NCI-H146 (cell line): ENCODE data around the gene TBC1D4.

Experiments
- DNase-seq: peaks from one replicate; lab custom pipeline; 2025; lab: John Stamatoyannopoulos, UW

TBC1D4 gene

GRCh38 chr13:75384879-75385707, 96.9 kb downstream of the TBC1D4 start:
- DNase-seq: peak; percentile 97

DNA sequence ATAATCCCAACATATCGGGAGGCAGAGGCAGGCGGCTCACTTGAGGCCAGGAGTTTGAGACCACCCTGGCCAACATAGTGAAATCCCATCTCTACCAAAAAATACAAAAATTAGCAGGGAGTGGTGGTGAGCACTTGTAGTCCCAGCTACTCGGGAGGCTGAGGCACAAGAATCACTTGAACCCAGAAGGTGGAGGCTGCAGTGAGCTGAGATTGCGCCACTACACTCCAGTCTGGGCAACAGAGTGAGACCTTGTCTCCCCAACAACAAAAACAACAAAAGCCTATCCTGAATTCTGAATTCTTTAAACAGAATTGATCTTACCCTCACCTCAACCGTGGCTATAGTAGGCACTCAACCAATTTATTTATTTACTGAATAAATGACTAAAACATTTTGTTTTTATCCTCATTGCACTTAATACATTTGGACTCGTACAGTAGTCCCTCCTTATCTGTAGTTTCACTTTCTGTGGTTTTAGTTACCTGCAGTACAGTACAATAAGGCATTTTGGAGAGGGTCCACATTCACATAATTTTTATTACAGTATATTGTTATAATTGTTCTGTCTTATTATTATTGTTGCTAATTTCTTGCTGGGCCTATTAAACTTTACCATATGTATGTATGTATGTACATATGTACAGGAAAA, 98.8 kb downstream of the TBC1D4 start:
- DNase-seq: no peak

- DNase-seq: no peak
These were observed 103.7 kb downstream of the TBC1D4 start for GRCh38 chr13:75378301-75378700.

DNA sequence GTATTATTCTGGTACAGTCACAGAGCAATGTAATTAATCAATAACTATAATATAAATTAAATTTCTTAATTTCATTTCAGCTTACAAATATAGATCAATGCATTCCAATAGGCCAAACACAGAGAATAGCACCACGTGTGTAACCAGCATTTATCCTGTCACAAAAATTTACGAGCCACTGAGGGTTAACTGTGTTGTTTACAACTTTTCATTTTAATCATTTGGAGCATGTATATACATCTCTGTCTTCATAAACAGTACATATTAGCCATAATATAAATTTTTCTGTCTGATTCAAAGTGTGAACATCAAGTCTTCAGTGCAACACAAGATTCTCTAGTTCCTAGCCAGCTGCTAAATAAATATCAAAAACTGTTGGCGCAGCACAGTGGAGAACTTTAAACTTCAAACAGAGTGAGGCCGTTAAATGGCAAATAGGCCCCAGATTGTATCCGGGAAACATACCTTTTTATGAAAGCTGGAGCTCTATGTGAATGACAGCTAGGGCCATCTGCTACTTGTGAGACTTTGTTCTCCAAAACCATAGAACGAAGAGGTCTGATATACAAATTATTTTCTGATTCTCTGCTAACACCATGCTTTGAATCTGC, 105.1 kb downstream of the TBC1D4 start:
- no peak for DNase-seq

- DNase-seq: no peak
These were observed 106.6 kb downstream of the TBC1D4 start for GRCh38 chr13:75375329-75375728.

DNA sequence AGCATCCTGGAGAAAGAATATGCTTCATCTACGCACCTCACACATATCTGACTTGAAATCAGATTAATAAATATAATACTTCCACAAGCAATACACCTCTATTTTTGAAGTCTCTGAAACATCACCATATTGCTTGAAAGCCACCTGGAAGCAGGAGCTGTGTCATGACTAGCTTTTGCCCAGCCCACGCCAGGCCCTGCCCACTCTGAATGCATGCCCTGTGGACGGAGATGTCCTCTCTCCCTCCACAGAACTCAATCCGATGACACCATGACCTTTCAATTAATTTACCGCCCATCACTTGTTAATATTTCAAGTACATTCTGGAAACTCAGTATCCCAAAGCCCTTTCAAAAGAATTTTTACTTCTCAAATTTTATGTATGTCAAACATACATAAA, 108.0 kb downstream of the TBC1D4 start:
- no peak for DNase-seq

DNA sequence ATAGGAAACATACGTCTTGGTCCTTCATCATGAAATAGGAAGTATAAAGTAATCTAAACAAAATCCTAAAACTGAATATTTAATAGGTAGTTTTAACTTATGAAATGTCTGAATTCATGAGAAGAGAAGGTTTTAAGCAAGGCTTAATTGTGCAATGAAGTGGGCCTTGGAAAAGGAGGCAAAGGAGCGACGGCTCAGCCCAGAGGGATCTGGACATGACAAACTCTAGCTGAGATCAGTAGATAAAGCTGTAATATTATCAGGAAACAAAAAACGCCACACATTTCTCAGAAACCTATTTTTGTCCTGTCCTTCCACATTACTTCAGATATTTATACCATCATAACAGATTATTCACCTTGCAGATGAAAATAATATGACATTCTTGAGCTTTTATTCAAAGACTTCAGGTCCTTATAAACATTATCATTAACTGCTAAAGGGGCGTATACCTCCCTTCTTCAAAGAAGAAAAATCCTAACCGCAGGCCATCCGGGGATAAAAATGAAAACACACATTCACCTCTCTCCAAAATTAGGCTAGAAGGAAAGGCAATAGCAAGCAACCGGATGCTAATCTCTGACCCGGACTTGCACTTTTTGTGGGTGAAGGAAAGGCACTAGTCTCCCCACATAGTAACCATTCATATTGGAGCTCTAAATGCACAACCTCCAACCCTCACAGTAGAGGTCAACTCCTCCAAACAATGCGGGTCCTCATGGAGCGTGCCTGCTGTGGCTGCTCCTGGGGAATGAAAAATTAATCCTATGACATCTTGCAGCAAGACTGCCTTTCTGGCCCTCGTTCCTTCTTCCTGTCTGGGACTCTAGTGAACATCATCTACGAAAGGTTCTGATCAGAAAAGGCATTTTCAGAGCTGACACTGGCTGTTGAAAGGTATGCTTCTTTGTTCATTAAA, 108.8 kb downstream of the TBC1D4 start:
- no peak for DNase-seq

DNA sequence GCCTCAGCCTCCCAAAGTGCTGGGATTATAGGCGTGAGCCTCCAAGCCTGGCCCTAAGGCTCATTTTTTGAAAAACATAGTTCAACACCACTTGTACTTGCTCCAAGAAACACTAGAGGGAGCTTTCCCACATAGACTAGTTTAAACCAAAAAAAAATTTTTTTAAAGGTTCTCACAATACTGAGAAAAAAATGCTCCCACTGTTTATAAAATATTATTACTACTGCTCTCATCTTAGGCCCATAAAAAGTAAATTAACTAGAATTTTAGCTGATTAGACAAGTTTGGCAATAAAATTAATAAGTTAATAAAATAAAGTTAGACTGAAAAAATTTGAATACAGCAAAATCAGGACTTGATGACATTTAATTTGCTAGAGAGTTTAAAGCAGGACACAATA, 109.5 kb downstream of the TBC1D4 start:
- DNase-seq: peak; percentile 49

- no peak for DNase-seq
These were observed 110.8 kb downstream of the TBC1D4 start for GRCh38 chr13:75371203-75371602.

GRCh38 chr13:75370774-75371173, 111.2 kb downstream of the TBC1D4 start:
- DNase-seq: no peak

- no peak for DNase-seq
These were observed 112.0 kb downstream of the TBC1D4 start for GRCh38 chr13:75369981-75370380.

- no peak for DNase-seq
These were observed 113.8 kb downstream of the TBC1D4 start for GRCh38 chr13:75368167-75368566.

- no peak for DNase-seq
These were observed 115.3 kb downstream of the TBC1D4 start for GRCh38 chr13:75366380-75367280.

- no peak for DNase-seq
These were observed 116.2 kb downstream of the TBC1D4 start for GRCh38 chr13:75365724-75366173.

GRCh38 chr13:75364131-75364713, 117.7 kb downstream of the TBC1D4 start:
- DNase-seq: no peak

GRCh38 chr13:75363371-75363770, 118.6 kb downstream of the TBC1D4 start:
- DNase-seq: no peak

DNA sequence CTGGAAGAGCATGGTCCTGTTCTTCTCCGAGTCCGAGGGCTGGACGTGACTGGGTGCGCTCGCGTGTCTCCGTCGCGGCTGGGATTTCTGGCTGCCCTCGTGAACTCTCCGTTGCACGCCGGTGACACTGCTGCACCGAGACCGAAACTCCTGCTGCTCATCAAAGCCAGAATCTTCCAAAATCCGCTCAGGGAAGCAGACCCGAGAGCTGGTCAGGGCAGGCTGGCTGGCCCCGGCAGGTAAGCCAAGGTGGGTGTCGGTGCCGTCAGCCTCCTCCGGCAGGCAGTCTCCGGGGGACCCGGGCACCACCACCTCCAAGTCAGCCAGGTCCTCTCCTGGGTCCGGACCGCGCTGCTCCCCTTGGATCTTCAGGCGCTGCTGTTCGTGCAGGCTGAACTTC, 119.9 kb downstream of the TBC1D4 start:
- DNase-seq: no peak

GRCh38 chr13:75360170-75360569, 121.8 kb downstream of the TBC1D4 start:
- DNase-seq: no peak

DNA sequence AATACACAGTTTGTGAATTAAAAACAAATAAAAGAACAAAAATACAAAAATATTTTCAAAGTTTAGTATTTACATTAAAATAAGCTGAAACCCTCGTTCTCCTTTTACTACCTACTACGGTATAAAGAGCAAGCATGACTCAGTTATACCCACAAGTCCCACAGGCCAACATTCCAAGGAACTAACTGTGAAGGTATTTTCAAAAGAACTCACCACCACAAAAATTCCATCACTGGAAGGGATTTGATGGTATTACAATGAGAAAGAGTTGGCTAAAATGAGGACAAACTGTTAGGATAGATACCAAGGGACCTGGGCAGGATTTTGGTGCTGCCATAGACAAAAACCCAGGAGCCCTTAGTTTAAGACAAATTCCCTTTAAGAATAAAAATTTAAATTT, 122.7 kb downstream of the TBC1D4 start:
- DNase-seq: no peak

- peak; percentile 65 for DNase-seq
These were observed 124.2 kb downstream of the TBC1D4 start for GRCh38 chr13:75357576-75358289.
